C4-2B (cell line): Measurements from ENCODE around the gene ULK3.

Experiments
- CTCF ChIP-seq: fragments of 450-650 bp; conservative IDR thresholded peaks from 2 replicates; pipeline ENCODE4 v1.5.1; 2017; ENCODE audit warnings: mild to moderate bottlenecking
- ZFX ChIP-seq: fragments of 450-650 bp; IDR thresholded peaks from 2 replicates; pipeline ENCODE4 v1.6.1; 2017

- no peak for TF ChIP-seq CTCF
- TF ChIP-seq ZFX, result no peak
These were observed 46.5 kb upstream of the ULK3 start for GRCh38 chr15:74889390-74889882.
